Progenitor cell of endocrine pancreas (in vitro differentiated cells): ENCODE measurements around the gene RAD51C. TPM values are rescaled to one million over a fixed set of nuclear protein-coding genes. Genes with fewer than 3 reads are reported as not detected.
"Not testable (repeated sequence)": the region's sequence is repeated elsewhere in the genome, so short reads cannot be mapped to it uniquely, and the experiment has no call there.

Experiments
- DNase-seq: peaks from one replicate; pipeline ENCODE4 v3.0.0; 2021; ENCODE audit warnings: low spot score; ENCODE audit not compliant: unreplicated experiment
- H3K27ac Mint-ChIP-seq: 2 replicates; pipeline ENCODE4 v1.8.0; 2021; ENCODE audit warnings: mild to moderate bottlenecking, moderate library complexity, mixed read lengths
- H3K27me3 Mint-ChIP-seq: 2 replicates; pipeline ENCODE4 v1.8.0; 2021; ENCODE audit warnings: mixed read lengths
- H3K36me3 Mint-ChIP-seq: 2 replicates; pipeline ENCODE4 v1.8.0; 2022; ENCODE audit warnings: mixed read lengths; ENCODE audit not compliant: insufficient read depth
- H3K4me1 Mint-ChIP-seq: 2 replicates; pipeline ENCODE4 v1.8.0; 2021; ENCODE audit warnings: low read depth, mixed read lengths
- H3K4me3 Mint-ChIP-seq: 2 replicates; pipeline ENCODE4 v1.8.0; 2021; ENCODE audit warnings: low read depth, mild to moderate bottlenecking, moderate library complexity, mixed read lengths
- H3K9me3 Mint-ChIP-seq: 2 replicates; pipeline ENCODE4 v1.8.0; 2021; ENCODE audit warnings: low read depth, mixed read lengths
- total RNA-seq: library from RNA; stranded (reverse); gene quantifications from 2 replicates; pipeline ENCODE4 v1.2.1, GENCODE V29; 2021
- TF ChIP-seq, protein P1 (sequence below): fragments of 200-600 bp; sonication (generic); IDR thresholded peaks from one replicate; pipeline ENCODE4 v1.5.0; 2021; ENCODE audit warnings: antibody characterized with exemption, mild to moderate bottlenecking; ENCODE audit not compliant: unreplicated experiment

Gene RAD51C
- total RNA-seq, 1 donor from 2014 or later: 32.7 TPM

DNA sequence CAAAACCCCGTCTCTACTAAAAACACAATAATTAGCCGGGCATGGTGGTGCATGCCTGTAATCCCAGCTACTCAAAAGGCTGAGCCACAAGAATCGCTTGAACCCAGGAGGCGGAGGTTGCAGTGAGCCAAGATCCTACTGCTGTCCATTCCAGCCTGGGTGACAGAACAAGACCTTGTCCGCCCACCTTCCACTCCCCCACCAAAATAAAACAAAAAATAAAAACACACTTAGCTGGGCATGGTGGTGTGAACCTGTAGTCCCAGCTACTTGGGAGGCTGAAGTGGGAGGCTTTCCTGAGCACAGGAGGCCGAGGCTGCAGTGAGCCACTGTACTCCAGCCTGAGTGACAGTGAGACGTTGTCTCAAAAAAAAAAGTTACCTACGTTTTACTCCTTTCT lies 66.5 kb downstream of the RAD51C start:
- Mint-ChIP-seq H3K4me1 (peaks cover 5% of the 10 kb centered on the region), H3K27me3 (peaks cover 40% of the 10 kb centered on the region), H3K9me3 (no peaks in the 10 kb centered on the region), H3K27ac (no peak overlapping the region), H3K36me3 (no peaks in the 10 kb centered on the region), H3K4me3 (no peak overlapping the region)
- no peak for DNase-seq
- TF ChIP-seq, protein P1, sequence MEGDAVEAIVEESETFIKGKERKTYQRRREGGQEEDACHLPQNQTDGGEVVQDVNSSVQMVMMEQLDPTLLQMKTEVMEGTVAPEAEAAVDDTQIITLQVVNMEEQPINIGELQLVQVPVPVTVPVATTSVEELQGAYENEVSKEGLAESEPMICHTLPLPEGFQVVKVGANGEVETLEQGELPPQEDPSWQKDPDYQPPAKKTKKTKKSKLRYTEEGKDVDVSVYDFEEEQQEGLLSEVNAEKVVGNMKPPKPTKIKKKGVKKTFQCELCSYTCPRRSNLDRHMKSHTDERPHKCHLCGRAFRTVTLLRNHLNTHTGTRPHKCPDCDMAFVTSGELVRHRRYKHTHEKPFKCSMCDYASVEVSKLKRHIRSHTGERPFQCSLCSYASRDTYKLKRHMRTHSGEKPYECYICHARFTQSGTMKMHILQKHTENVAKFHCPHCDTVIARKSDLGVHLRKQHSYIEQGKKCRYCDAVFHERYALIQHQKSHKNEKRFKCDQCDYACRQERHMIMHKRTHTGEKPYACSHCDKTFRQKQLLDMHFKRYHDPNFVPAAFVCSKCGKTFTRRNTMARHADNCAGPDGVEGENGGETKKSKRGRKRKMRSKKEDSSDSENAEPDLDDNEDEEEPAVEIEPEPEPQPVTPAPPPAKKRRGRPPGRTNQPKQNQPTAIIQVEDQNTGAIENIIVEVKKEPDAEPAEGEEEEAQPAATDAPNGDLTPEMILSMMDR: no peak

- Mint-ChIP-seq H3K4me3 (no peak overlapping the region), H3K4me1 (peaks cover 5% of the 10 kb centered on the region), H3K9me3 (no peaks in the 10 kb centered on the region), H3K27ac (no peak overlapping the region), H3K36me3 (no peaks in the 10 kb centered on the region), H3K27me3 (peaks cover 38% of the 10 kb centered on the region)
- DNase-seq: no peak
- TF ChIP-seq, protein P1: no peak
These were observed 67.1 kb downstream of the RAD51C start for GRCh38 chr17:58759522-58759921.

DNA sequence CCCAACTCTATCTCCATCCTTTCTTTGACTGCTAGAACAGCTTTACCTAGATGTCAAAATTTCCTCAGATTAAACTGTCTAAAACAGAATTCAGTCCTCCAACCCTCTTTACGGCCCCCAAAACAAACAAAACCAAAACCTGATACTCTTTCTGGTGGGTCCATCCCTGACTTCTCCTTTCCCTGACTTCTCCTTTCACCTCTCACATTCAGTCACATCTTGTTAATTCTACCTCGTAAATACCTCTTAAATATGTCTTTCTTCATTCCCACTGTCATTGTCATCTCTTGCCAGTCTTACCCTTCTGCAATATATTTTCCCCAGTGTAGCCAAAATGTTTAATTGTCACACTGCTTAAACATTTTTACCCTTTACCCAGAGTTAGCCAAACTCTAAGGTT lies 67.8 kb downstream of the RAD51C start:
- peaks cover 34% of the 10 kb centered on the region for H3K27me3 Mint-ChIP-seq
- H3K36me3 Mint-ChIP-seq: no peaks in the 10 kb centered on the region
- H3K4me3 Mint-ChIP-seq: no peak overlapping the region
- DNase-seq: no peak
- peaks cover 5% of the 10 kb centered on the region for H3K4me1 Mint-ChIP-seq
- TF ChIP-seq, protein P1: no peak
- H3K9me3 Mint-ChIP-seq: no peaks in the 10 kb centered on the region
- no peak overlapping the region for H3K27ac Mint-ChIP-seq

- H3K27ac Mint-ChIP-seq: no peak overlapping the region
- H3K27me3 Mint-ChIP-seq: peaks cover 19% of the 10 kb centered on the region
- no peaks in the 10 kb centered on the region for H3K4me1 Mint-ChIP-seq
- no peaks in the 10 kb centered on the region for H3K36me3 Mint-ChIP-seq
- no peaks in the 10 kb centered on the region for H3K9me3 Mint-ChIP-seq
- no peak overlapping the region for H3K4me3 Mint-ChIP-seq
- DNase-seq: no peak
- TF ChIP-seq, protein P1: no peak
These were observed 70.9 kb downstream of the RAD51C start for GRCh38 chr17:58763263-58763662.

DNA sequence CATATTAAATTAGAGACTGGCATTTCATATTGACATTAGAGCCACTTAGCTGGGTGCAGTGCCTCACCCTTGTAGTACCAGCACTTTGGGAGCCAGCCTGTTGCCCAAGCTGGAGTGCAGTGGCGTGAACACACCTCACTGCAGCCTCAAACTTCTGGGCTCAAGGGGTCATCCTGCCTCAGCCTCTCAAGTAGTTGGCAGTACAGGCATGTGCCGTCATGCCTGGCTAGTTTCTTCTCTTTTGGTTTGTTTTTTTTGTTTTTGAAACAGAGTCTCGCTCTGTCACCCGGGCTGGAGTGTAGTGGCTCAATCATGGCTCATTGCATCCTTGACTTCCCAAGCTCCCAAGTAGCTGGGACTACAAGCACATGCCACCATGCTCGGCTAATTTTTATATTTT lies 72.0 kb downstream of the RAD51C start:
- Mint-ChIP-seq H3K27me3 (peaks cover 14% of the 10 kb centered on the region), H3K9me3 (no peaks in the 10 kb centered on the region), H3K27ac (no peak overlapping the region), H3K36me3 (no peaks in the 10 kb centered on the region), H3K4me1 (no peaks in the 10 kb centered on the region), H3K4me3 (no peak overlapping the region)
- TF ChIP-seq, protein P1: no peak
- DNase-seq: no peak

DNA sequence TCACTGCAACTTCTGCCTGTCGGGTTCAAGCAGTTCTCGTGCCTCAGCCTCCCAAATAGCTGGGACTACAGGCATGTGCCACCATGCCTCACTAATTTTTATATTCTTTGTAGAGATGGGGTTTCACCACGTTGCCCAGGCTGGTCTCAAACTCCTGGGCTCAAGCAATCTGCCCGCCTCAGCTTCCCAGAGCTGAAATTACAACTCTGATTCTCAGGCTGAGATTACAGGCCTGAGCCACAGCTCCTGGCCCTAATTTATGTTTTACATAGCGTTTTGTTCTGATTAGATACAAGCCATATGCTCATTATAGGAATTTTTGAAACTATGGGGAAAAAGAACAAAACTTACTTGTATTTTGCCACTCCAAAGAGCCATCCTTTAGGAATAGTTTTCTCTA lies 86.1 kb downstream of the RAD51C start:
- not testable (repeated sequence) for H3K4me3 Mint-ChIP-seq, H3K27me3 Mint-ChIP-seq, DNase-seq, H3K9me3 Mint-ChIP-seq, H3K27ac Mint-ChIP-seq, H3K4me1 Mint-ChIP-seq, H3K36me3 Mint-ChIP-seq
